GM19239 (cell line): ENCODE data around the gene LRRC8E.
"Not testable (repeated sequence)": the region's sequence is repeated elsewhere in the genome, so short reads cannot be mapped to it uniquely, and the experiment has no call there.

ENCODE experiments used
- DNase-seq: peaks from one replicate; pipeline ENCODE4 v3.0.0; 2011; ENCODE audit warnings: low spot score; ENCODE audit not compliant: insufficient read length
- FAIRE-seq: peaks from 2 replicates; lab custom pipeline; 2011; peaks lifted over from hg19 to GRCh38; lab: Jason Lieb, UNC

LRRC8E gene

DNA sequence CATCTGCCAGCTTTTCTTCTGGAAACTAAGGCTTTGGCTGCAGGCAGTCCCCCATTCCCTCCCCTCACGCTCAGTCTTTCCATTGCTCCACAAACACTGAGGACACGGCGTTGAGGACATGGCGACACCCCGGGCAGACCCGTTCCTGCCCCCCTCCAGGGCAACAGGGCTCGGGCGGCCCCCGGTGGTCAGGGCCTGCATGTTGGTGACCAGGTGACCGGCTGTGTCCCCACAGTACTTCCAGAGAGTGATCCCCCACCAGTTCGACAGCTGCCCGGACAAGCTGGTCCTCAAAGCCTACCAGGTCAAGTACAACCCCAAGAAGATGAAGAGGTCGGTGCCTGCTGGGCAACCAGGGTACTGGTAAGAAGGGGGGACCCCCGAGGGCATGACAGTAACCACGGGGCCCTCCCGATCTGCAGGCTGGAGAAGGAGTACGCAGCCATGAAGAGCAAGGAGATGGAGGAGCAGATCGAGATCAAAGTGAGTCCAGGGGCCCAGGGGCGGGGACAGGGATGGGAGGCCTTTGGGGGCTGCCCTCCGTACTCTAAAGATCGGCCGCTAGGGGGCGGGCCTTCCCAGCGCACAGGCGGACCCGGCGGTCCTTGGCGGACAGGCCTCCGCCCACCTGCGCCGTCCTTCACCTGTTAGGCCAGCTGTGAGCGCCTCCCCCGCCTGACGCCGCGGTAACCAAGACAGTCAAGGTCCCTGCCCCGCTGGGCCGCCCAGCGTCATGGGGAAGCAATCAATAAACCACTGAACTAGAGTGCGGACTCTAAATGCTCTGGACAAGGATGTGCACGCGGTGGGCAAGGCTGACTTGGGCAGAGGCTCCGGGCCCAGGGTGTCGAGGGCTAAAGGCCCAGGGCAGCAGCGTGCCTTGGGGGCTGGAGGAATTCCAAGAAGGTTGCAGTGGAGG lies 35.2 kb upstream of the LRRC8E start:
- DNase-seq: peak; percentile 98
- FAIRE-seq: peak; percentile 64

DNA sequence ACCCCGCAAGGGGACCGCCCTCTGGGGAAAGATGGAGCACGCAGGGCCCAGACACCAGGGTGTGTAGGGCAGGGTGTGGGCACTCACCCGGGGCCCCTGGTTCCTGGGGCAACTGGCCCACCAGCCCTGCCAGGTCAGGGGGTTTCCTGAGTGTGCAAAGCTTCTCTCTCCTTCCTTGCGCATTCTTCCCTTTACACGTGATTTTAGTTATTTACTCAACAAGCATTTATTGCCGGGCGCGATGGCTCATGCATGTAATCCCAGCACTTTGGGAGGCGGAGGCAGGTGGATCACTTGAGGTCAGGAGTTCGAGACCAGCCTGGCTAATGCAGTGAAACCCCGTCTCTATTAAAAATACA lies 34.6 kb upstream of the LRRC8E start:
- FAIRE-seq (no peak), DNase-seq (no peak)

DNA sequence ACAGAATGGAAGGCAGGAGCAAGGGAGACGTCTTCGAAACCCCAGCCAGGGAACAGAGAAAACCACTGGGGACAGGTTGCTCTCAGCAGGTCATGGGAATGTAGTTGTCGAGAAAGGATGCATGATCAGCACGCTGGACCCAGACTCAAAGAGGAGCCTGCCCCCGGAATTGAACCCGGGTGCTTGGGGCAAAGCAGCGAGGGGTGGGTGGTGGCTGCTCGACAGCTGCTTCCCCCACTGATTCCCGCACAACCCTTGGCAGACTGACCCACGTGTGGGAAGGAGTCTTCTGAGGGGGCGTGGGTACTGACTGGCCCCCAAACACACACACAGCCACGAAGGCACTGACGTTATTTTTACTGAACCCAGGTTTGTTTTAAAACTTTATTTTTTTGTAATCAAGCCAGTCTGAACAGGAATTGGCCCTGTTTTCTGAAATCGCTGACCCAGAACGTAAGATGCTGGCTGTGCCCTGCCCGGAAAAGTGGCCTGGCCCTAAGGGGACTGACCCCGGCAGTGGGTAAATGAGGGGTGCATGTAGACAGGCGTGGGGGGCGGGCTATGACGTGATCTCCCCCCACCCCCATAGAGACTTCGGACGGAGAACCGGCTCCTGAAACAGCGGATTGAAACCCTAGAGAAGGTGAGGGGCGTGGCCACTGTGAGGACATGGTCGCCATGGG lies 32.7 kb upstream of the LRRC8E start:
- no peak for DNase-seq
- no peak for FAIRE-seq

DNA sequence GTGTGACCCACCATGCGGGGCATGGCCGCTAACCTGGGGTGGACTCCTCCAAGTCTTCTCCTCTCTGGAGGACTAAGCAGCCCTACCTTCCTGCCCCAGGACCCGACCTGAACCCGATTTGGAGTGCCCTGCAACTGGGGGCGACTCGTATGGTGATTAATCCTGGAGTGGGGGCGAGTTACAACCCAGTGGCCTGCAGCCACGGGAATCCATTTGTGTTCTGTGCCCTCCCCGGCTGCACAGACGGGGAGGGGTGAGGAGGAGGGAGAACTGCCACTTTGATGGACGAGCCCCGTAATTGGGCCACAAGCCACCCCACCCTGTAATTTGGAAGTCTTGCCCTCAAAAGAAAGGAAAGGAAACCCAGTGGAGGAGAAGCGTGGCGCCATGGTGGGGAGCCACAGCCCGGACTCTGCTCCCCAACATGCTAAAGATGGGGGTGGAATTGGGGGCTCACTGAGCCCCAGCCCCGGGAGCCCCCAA lies 32.2 kb upstream of the LRRC8E start:
- no peak for FAIRE-seq
- no peak for DNase-seq

DNA sequence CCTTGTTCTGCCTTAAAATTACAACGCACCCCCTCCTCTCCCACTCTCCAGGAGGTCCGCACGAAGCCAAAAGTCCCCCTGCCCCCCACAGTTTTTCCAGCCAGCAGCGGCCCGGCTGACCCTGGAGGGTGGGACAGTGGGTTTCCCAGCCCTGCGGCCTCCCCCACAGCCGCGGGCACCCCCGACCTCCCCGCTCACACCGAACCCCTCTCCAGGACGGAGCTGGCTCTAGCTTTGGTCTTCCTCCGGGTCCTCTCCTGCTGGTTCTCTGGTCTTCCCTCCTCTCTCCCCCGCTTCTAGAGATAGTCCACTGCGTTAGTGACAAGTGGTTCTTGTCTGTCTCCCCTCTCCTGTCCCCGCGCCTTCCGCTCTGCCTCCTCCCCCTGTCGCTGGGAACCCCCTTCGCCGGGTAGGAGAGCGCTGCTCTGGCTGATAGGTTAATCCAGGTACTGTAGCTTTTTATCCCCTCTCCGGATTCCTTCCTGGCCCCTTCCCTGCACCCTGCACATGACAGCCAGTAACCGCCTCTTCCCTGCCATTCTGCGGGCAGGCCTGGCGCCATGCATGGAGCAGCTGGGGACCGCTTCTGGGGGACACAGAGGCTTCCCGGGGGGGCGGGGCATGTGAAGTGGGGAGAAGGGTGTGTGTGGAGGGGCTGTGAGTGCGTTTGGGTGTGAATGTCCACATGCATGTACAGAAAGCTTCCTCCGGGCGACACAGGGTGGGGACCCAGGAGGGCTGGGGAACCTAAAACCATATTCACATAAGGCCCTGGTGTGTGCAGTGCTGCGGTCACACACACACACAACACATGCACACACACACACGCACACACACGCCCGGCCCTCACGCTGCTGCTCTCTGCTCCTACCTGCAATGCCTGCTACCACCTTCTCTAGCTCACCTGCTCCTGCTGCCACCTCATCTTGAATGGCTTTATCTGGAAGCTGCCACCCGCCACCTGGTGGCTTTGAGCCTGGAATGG lies 31.3 kb upstream of the LRRC8E start:
- DNase-seq: no peak

DNA sequence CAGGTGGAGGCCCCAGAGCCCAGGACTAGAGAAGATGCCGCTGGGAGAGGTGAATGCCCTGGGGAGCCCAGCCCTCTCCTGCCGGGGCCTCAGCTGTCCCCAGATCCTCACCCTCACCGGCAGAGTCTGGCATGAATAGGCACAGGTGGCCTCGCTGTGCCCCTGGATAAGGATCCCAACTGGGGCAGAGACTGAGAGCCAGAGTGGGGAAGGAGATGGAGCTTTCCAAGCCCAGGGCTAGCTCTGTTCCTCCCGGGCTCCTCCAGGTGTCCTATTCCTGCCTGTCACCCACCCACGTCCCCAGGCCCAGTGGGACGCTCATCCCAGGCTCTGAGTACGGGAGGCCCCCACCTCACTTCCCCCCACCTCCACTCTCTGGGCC lies 30.6 kb upstream of the LRRC8E start:
- DNase-seq (no peak), FAIRE-seq (no peak)

More for the DNA sequence above, 31.3 kb upstream of the LRRC8E start:
- FAIRE-seq: no peak

DNA sequence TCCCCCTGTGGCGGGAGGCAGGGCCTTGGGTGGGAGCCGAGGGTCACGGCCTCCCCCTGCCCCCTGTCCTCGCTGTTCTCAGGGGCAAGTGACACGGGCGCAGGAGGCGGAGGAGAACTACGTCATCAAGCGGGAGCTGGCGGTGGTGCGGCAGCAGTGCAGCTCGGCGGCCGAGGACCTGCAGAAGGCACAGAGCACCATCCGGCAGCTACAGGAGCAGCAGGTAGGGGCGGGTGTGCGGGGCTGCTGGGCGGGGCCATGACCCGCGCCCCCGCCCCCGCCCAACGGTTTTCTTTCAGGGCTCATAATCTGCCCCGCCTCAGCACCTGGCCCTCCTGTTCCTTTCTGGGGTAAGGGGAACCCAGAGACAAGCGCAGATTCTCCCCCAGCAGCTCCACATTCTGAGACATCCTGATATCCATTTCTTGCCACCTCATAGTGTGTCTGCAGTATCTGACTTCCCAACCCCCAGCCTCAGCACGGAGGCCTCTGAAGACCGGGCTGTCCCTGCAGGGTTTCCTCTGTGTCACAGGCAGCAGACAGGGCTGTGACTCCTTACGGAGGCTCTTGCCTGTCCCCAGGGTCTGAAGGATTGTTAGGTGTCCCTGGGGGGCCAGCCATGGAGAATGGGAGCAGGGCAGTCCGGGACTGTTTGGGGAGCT lies 30.1 kb upstream of the LRRC8E start:
- no peak for DNase-seq

DNA sequence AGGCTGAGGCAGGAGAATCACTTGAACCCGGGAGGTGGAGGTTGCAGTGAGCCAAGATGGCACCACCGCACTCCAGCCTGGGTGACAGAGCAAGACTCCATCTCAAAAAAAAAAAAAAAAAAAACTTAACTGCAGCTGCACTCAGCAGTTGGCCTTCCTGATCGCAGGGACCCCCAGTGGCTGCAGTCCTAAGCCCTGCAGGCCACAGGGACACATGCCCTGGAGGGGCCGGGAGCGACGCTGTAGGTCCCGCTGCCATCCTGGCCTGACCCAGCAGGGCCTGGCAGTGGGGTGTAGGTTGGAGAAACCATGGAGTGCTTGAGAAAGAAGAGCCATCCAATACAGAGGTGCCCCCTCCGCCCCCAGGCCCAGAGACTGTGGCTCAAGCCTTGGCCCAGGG lies 29.2 kb upstream of the LRRC8E start:
- not testable (repeated sequence) for DNase-seq, FAIRE-seq

More for the DNA sequence above, 30.1 kb upstream of the LRRC8E start:
- no peak for FAIRE-seq

DNA sequence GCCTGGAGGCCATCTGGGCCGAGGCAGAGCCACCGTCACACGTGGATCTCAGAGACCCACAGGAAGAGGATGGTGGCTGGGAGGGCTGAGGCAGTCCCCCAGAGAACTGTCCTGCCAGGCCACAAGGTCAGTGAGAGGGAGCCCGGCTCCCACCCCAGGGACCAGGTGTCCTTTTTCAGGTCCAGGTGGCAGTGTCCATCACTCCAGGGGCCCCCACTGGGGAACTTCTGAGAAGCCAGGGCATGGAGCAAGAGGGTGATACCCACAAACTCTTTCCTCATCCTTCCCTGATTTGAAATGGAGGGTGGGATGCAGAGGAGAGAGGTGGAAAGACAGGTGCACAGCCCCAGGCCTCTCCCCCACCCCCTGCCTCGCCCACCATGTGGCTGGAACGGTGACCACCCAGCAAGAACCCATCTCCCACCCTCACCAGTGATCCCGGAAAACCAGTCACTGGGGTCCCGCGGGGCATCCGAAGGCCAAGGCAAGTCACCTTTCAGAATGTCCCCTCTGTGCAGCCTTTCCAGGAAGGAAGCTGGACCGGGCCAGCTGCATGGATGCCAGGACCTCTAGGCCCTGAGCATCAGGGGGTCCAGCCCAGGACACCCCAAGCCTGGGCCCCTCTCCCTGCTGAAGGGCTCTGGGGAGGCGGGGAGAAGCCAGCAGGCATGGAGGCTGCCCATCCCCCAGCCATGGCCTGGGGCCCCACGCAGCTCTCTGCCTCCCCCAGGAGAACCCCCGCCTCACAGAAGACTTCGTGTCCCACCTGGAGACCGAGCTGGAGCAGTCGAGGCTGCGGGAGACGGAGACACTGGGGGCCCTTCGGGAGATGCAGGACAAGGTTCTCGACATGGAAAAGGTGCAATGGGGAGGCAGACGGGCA lies 28.2 kb upstream of the LRRC8E start:
- DNase-seq (no peak), FAIRE-seq (no peak)

DNA sequence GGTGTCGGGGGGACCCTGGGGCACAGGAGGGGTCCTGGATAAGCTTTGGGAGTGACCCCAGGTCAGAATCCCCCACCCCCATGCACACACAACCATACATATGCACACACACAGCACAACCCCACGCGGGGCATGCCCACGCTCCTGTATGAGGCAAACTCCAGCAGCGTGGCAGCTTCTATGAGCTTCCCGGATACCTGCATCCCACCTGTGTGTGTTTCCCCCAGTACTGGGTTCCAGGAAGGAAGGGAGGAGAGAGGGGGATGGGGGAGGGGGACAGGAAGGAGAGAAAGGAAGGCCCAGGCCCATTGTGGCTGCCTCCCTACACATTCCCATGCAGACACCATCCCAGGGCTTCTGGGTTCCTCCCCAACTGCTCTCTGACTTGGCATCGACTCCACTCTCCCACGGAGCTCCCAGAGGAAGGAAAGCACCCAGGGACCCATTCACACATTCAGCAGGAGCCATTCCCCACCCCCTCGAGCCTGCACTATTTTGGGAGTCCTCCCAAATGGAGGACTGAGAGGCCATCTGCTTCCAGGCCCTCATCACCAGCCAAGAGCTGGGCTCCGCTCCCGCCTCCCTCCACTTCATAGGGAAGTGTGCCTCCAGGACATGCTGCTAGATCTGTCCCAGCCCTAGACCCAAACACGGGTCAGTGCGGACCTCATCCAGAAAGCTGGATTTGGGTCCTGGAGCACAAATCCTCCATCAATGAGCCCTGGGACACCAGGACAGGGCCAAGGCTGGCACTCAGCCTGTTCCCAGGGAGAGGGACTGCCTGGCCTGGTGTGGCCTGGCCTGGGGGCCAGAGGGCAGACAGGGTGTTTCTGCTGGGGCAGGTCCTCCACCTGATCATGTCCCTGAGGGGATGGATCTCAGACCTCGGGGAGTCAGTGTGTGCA lies 27.3 kb upstream of the LRRC8E start:
- no peak for FAIRE-seq
- no peak for DNase-seq

DNA sequence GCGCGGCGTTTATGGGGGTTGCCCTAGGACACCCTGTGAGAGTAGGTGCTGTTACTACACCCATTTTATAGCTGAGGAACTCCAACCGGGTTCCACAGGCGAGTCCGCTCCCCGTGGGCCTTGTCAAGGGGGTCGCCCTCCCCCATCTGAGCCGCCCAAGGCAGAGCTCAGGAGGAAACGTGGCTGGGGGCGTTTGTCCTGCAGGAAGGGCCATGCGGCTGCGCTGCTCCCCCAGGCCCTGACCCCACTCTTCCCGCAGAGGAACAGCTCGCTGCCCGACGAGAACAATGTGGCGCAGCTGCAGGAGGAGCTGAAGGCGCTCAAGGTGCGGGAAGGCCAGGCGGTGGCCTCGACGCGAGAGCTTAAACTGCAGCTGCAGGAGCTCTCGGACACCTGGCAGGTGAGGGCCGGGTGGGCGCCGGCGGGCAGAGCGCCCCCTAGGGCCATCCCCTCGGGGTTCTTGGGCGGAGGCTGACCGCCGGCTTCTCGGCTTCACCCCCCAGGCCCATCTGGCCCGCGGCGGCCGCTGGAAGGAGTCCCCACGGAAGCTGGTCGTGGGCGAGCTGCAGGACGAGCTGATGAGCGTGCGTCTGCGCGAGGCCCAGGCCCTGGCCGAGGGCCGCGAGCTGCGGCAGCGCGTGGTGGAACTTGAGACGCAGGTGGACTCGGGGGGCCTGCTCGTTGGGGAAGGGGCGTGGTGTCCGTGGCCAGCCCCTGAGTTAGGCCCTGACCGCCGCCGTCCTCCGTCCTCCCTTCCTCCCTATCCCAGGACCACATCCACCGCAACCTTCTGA lies 26.5 kb upstream of the LRRC8E start:
- DNase-seq (no peak), FAIRE-seq (no peak)

DNA sequence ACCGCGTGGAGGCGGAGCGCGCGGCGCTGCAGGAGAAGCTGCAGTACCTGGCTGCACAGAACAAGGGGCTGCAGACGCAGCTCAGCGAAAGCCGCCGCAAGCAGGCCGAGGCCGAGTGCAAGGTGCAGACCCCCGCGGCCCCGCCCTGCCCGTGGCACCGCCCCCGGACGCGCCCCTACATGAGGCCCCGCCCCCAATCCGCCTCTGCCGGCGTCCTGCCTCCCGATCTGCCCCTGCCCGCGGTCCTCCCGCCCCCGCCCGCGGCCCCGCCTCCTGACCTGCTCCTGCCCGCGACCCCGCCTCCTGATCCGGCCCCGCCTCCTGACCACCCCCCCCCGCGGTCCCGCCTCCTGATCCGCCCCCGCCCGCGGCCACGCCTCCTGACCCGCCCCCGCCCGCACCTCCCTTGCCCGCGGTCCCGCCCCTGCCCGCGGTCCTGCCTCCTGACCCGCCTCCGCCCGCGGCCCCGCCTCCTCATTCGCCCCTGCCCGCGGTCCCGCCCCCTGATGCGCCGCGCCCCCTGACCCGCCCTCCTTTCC lies 25.8 kb upstream of the LRRC8E start:
- peak; percentile 72 for DNase-seq

DNA sequence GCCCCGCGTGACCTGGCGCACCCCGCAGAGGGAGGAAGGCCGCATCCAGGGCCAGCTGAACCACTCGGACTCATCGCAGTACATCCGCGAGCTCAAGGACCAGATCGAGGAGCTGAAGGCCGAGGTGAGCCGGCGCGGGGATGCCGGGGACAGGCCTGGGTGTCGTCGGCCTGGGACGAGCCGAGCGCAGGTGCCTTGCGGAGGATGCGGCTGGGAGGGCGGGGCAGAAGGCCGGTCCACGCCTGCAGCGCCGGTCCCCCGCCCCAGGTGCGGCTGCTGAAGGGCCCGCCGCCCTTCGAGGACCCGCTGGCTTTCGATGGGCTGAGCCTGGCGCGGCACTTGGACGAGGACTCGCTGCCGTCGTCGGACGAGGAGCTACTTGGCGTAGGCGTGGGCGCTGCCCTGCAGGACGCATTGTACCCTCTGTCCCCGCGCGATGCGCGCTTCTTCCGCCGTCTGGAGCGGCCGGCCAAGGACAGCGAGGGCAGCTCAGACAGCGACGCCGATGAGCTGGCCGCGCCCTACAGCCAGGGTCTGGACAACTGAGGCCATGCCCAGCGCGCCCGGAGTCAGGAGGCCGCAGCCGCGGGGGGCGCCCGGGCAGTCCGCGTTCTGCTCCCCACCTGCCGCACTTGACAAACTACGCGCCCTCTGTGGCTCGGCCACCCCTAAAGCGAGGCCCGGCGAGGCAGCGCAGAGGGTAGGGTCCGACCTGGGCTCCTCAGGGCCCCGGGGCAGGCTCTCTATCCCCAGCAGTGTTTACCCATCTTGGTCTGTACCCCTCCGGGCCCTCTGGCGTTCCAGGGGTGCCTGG lies 24.9 kb upstream of the LRRC8E start:
- DNase-seq: no peak
- FAIRE-seq: no peak

More for the DNA sequence above, 25.8 kb upstream of the LRRC8E start:
- FAIRE-seq: no peak

DNA sequence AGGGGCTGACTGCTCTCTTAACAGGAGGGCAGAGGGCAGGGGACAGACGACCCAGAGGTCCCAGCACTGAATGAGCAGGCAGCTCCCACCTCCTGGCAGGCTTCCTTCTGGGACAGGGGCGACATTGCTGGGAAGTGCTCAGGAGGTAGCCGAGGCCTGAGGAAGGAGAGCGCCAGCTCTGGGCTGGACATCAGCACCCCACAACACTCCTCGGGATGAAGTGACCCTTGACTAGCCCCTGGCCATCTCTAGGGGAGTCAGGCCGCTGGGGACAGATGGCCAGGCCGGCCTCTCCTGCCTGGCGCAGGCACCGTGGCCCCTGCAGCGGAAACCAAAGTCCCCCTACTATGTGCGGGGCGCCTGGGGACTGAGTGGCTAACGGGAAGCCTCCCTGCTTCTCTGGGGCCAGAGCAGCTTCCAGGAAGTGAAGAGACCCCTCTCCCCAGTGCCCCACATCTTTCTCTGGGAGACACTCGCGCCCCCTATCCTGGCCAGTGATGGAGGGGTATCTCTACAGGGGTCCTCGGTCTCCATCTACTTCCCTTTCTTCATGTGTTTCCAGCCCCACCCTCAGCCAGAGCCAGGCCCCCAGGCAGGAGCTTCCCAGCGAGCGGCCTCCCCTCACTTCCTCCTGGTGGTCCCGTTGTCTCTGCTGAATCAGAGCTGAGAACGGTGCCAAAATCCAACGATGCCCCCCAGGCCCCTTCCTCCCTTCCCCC lies 24.2 kb upstream of the LRRC8E start:
- FAIRE-seq (no peak), DNase-seq (no peak)

DNA sequence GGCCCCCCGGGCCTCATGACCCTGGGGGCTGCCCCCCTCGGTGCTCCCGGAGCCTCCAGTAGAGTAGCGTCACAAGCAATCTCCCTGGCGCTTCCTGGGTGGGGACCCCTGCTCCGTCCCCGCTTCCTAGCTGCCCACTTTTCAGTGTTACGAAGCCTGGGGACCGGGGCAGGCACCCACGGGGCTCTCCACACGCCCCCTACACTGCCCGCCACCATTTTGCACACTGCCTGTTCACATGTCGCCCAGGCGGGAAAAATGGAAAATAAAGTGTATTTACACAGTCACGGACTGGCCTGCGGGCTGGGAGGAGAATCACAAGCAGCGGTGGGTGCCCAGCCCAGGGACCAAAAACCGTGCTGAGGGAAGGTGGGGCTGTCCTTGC lies 23.6 kb upstream of the LRRC8E start:
- FAIRE-seq (no peak), DNase-seq (no peak)
